Stimulated activated naive CD4-positive, alpha-beta T cell (primary cell): Measurements from ENCODE around the gene SC5D.

Experiments used
- DNase-seq, 6 experiments: peaks; one replicate each; lab custom pipeline; 2025; lab: John Stamatoyannopoulos, UW

The SC5D gene

DNA sequence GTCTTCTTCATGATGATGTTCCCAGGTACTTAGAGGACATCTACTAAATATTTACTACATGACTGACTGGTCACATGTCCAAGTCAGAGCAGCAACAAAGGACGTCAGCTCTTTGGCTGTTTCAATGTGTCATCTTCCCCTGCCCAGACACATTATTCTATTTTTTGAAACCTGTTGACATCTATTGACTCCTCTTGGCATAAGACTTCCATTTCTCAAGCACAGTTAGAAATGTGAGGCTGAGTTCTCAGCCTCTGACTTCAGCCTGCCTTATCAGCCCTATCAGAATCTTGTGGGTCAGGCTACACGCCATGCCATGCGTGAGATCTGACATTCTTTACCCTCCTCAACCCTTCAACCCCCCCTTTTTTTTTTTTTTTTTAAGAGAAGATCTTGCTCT is 63.8 kb downstream of the SC5D start:
- DNase-seq = no peak
